HCT116 (cell line): ENCODE measurements around the gene CD244. TPM values are rescaled to one million over a fixed set of nuclear protein-coding genes. Genes with fewer than 3 reads are reported as not detected.

Source experiments
- ATAC-seq: fragments of 200-7000 bp; cut with Tn5 transposase; 2 replicates; pipeline ENCODE4 v1.9.1; 2020; ENCODE audit warnings: mild to moderate bottlenecking, moderate library complexity
- BruUV-seq: library from RNA; stranded (reverse); fragments of 400-500 nt; replicated peaks from 2 replicates; lab custom pipeline; 2021; lab: Mats Ljungman, UMichigan
- CTCF ChIA-PET: fragments of 300-600 bp; sonication (Branson Sonifier 250); formaldehyde crosslinking; loops from one replicate; lab custom pipeline; 2021; ENCODE audit warnings: antibody characterized with exemption; lab: Charles Lee
- POLR2A ChIA-PET: fragments of 300-600, 350-600 bp; sonication (Branson Sonifier 250); formaldehyde crosslinking; loops from one replicate; lab custom pipeline; 2021; ENCODE audit warnings: antibody characterized with exemption; lab: Charles Lee
- RAD21 ChIA-PET, 2 experiments: fragments of 300-600 bp; sonication (Branson Sonifier 250); formaldehyde crosslinking; loops; one replicate each; lab custom pipeline; 2023; ENCODE audit warnings: low total read pairs in 2 of 2; ENCODE audit not compliant: uncharacterized antibody in 2 of 2, unreplicated experiment in 2 of 2, low non-redundant PET in 1 of 2; lab: Charles Lee
- DNase-seq: peaks from one replicate; pipeline ENCODE4 v3.0.0-alpha.2; 2010; ENCODE audit warnings: low read depth, low spot score
- H2AFZ ChIP-seq: fragments of 200-600 bp; shearing (Covaris generic), sonication (generic); 2 replicates; pipeline ENCODE4 v1.6.1; 2017; ENCODE audit warnings: low read depth, mixed run types, mixed read lengths, antibody characterized with exemption, low read length; ENCODE audit not compliant: poor library complexity, severe bottlenecking
- H3K27ac ChIP-seq: 2 replicates; pipeline ENCODE4 v1.5.1; 2012; ENCODE audit warnings: low read depth, low read length
- H3K27me3 ChIP-seq: fragments of 200-600 bp; sonication (generic); 2 replicates; pipeline ENCODE4 v1.6.1; 2016; ENCODE audit warnings: mixed run types, low read length, mixed read lengths; ENCODE audit not compliant: insufficient read depth
- H3K36me3 ChIP-seq, 2 experiments: fragments of 200-500 bp in 1 of 2; fragments of 200-600 bp in 1 of 2; sonication (Bioruptor generic) in 1 of 2; sonication (generic) in 1 of 2; 2 replicates each; pipeline versions ENCODE4 v1.5.1 to v1.6.1; 2014 to 2016; ENCODE audit warnings: low read length in 2 of 2, inconsistent platforms in 1 of 2, mixed read lengths in 1 of 2, mixed run types in 1 of 2; ENCODE audit not compliant: insufficient read depth in 2 of 2, control insufficient read depth in 1 of 2
- H3K4me1 ChIP-seq, 2 experiments: fragments of 200-600 bp in 1 of 2; sonication (generic) in 1 of 2; 2 replicates each; pipeline versions ENCODE4 v1.5.1 to v1.6.1; 2012 to 2017; ENCODE audit warnings: low read length in 2 of 2, inconsistent platforms in 1 of 2, mild to moderate bottlenecking in 1 of 2, mixed read lengths in 1 of 2, mixed run types in 1 of 2, moderate library complexity in 1 of 2; ENCODE audit not compliant: insufficient read depth in 2 of 2, control insufficient read depth in 1 of 2
- H3K4me2 ChIP-seq: fragments of 200-600 bp; sonication (generic); 2 replicates; pipeline ENCODE4 v1.6.1; 2017; ENCODE audit warnings: mixed run types, low read length, mixed read lengths
- H3K4me3 ChIP-seq, 2 experiments: fragments of 200-600 bp in 1 of 2; sonication (generic) in 1 of 2; replicated peaks in 1 of 2; 2 replicates each; pipeline ENCODE4 v1.5.1; 2011 to 2016; ENCODE audit warnings: low read length in 2 of 2, control low read depth in 1 of 2, low read depth in 1 of 2, mild to moderate bottlenecking in 1 of 2, mixed read lengths in 1 of 2, mixed run types in 1 of 2
- H3K79me2 ChIP-seq: fragments of 200-600 bp; sonication (generic); 2 replicates; pipeline ENCODE4 v1.6.1; 2017; ENCODE audit warnings: mild to moderate bottlenecking, mixed run types, low read length, moderate library complexity, mixed read lengths; ENCODE audit not compliant: insufficient read depth
- H3K9ac ChIP-seq: fragments of 200-600 bp; sonication (generic); 2 replicates; pipeline ENCODE4 v1.6.1; 2016; ENCODE audit warnings: low read length, mixed read lengths
- H3K9me2 ChIP-seq: fragments of 200-600 bp; sonication (generic), shearing (Covaris generic); 2 replicates; pipeline ENCODE4 v1.6.1; 2017; ENCODE audit warnings: mixed run types, mild to moderate bottlenecking, moderate library complexity; ENCODE audit not compliant: insufficient read depth
- H3K9me3 ChIP-seq, 2 experiments: fragments of 200-500 bp in 1 of 2; fragments of 200-600 bp in 1 of 2; sonication (Bioruptor generic) in 1 of 2; sonication (generic) in 1 of 2; 2 replicates each; pipeline ENCODE4 v1.6.1; 2014 to 2017; ENCODE audit warnings: low read length in 2 of 2, mixed read lengths in 2 of 2, inconsistent platforms in 1 of 2, low read depth in 1 of 2, mild to moderate bottlenecking in 1 of 2, mixed run types in 1 of 2, moderate library complexity in 1 of 2; ENCODE audit not compliant: control insufficient read depth in 1 of 2, insufficient read depth in 1 of 2
- H4K20me1 ChIP-seq: fragments of 200-600 bp; sonication (generic), shearing (Covaris generic); 2 replicates; pipeline ENCODE4 v1.6.1; 2017; ENCODE audit warnings: mixed run types, mild to moderate bottlenecking, moderate library complexity; ENCODE audit not compliant: insufficient read depth
- CBX3 ChIP-seq: IDR thresholded peaks from 2 replicates; pipeline ENCODE4 v1.6.1; 2012; ENCODE audit warnings: low read depth
- ELF1 ChIP-seq: IDR thresholded peaks from 2 replicates; pipeline ENCODE4 v1.6.1; 2012; ENCODE audit warnings: low read depth, borderline replicate concordance
- RAD21 ChIP-seq: IDR thresholded peaks from 2 replicates; pipeline ENCODE4 v1.6.1; 2012; ENCODE audit warnings: low read depth, mild to moderate bottlenecking
- SIN3A ChIP-seq: IDR thresholded peaks from 2 replicates; pipeline ENCODE4 v1.6.1; 2012; ENCODE audit warnings: low read depth
- intact Hi-C: fragments of 100-400 bp; cut with micrococcal nuclease; formaldehyde crosslinking; loops from 2 replicates; pipeline ENCODE4 v1.10.0; 2022
- total RNA-seq: library from RNA; stranded (reverse); gene quantifications from one replicate; pipeline ENCODE4 v1.2.1, GENCODE V29; 2021; ENCODE audit not compliant: unreplicated experiment
- TF ChIP-seq, protein P1 (sequence below): IDR thresholded peaks from 2 replicates; pipeline ENCODE4 v1.6.1; 2011; ENCODE audit warnings: mild to moderate bottlenecking, low read length, moderate library complexity; ENCODE audit not compliant: insufficient replicate concordance; ENCODE audit errors: extremely low read depth
- TF ChIP-seq, protein P2 (sequence below), 3 experiments: fragments of 200-600 bp in 1 of 3; sonication (generic) in 1 of 3; IDR thresholded peaks in 2 of 3; conservative IDR thresholded peaks in 1 of 3; 2 replicates each; pipeline ENCODE4 v1.5.1; 2012 to 2017; ENCODE audit warnings: low read depth in 2 of 3, low read length in 2 of 3, antibody characterized with exemption in 1 of 3, borderline replicate concordance in 1 of 3, control low read depth in 1 of 3, mild to moderate bottlenecking in 1 of 3, mixed read lengths in 1 of 3, mixed run types in 1 of 3, moderate library complexity in 1 of 3; ENCODE audit not compliant: insufficient read depth in 1 of 3

Gene CD244
- total RNA-seq, 1 experiment from 2014 or later, result not detected

DNA sequence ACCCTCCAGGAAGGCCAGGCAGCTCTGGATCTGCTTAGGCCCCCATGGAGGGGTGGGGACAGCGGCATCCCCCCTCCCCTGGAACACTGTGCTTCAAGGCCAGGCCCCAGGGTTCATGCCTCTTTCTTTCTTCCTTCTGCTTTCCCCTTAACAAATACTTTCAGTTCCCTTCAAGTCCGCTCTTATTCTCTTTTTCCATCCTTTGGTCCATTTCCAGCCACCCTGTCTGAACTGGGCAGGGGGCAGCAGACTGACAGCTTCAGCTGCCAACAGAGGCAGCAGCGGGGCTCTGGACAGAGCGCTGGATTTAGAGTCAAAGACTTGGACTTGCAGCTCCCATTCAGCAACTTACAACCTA, 1.1 kb upstream of the CD244 start:
- intact Hi-C loops, result no loop called here
- no peak overlapping the region for H2AFZ ChIP-seq
- ATAC-seq (no peak), DNase-seq (no peak)
- H3K4me2 ChIP-seq, result no peak overlapping the region
- no peaks in the 10 kb centered on the region for H3K4me1 ChIP-seq
- no peaks in the 10 kb centered on the region for H3K79me2 ChIP-seq
- H3K4me3 ChIP-seq, result no peak overlapping the region
- POLR2A ChIA-PET, result no interaction called here
- no peaks in the 10 kb centered on the region for H3K36me3 ChIP-seq
- H4K20me1 ChIP-seq, result no peaks in the 10 kb centered on the region
- H3K9me3 ChIP-seq, result no peaks in the 10 kb centered on the region
- no TSS peak for BruUV-seq
- CTCF ChIA-PET, result no interaction called here
- H3K9me2 ChIP-seq, result no peaks in the 10 kb centered on the region
- TF ChIP-seq RAD21 (no peak), ELF1 (no peak), SIN3A (no peak), CBX3 (no peak)
- TF ChIP-seq, protein P1, sequence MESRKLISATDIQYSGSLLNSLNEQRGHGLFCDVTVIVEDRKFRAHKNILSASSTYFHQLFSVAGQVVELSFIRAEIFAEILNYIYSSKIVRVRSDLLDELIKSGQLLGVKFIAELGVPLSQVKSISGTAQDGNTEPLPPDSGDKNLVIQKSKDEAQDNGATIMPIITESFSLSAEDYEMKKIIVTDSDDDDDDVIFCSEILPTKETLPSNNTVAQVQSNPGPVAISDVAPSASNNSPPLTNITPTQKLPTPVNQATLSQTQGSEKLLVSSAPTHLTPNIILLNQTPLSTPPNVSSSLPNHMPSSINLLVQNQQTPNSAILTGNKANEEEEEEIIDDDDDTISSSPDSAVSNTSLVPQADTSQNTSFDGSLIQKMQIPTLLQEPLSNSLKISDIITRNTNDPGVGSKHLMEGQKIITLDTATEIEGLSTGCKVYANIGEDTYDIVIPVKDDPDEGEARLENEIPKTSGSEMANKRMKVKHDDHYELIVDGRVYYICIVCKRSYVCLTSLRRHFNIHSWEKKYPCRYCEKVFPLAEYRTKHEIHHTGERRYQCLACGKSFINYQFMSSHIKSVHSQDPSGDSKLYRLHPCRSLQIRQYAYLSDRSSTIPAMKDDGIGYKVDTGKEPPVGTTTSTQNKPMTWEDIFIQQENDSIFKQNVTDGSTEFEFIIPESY, result no peak
- TF ChIP-seq, protein P2, sequence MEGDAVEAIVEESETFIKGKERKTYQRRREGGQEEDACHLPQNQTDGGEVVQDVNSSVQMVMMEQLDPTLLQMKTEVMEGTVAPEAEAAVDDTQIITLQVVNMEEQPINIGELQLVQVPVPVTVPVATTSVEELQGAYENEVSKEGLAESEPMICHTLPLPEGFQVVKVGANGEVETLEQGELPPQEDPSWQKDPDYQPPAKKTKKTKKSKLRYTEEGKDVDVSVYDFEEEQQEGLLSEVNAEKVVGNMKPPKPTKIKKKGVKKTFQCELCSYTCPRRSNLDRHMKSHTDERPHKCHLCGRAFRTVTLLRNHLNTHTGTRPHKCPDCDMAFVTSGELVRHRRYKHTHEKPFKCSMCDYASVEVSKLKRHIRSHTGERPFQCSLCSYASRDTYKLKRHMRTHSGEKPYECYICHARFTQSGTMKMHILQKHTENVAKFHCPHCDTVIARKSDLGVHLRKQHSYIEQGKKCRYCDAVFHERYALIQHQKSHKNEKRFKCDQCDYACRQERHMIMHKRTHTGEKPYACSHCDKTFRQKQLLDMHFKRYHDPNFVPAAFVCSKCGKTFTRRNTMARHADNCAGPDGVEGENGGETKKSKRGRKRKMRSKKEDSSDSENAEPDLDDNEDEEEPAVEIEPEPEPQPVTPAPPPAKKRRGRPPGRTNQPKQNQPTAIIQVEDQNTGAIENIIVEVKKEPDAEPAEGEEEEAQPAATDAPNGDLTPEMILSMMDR (IDR thresholded peaks at IDR 0.05 in 2 of 3, conservative IDR thresholded peaks at IDR 0.05 in 1 of 3; ENCODE audit: borderline replicate concordance in 1 of 3, insufficient read depth in 1 of 3, low read depth in 2 of 3, low read length in 2 of 3), result no peak
- no peaks in the 10 kb centered on the region for H3K27me3 ChIP-seq
- no peak overlapping the region for H3K27ac ChIP-seq
- no peak overlapping the region for H3K9ac ChIP-seq
- RAD21 ChIA-PET, result no interaction called here
